SHP77 (cell line): ENCODE results near the gene KIF26A.
"Not testable (repeated sequence)": the region's sequence is repeated elsewhere in the genome, so short reads cannot be mapped to it uniquely, and the experiment has no call there.

Source experiments
- DNase-seq, 2 experiments: peaks; one replicate each; lab custom pipeline; 2025; lab: John Stamatoyannopoulos, UW

The KIF26A gene

DNA sequence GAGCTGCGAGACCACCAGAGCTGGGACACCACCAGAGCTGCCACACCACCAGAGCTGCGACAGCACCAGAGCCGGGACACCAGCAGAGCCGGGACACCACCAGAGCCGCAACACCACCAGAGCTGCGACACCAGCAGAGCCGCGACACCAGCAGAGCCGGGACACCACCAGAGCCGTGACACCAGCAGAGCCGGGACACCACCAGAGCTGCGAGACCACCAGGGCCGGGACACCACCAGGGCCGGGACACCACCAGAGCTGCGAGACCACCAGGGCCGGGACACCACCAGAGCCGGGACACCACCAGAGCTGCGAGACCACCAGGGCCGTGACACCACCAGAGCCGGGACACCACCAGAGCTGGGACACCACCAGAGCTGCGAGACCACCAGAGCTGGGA, 69.9 kb downstream of the KIF26A start:
- not testable (repeated sequence) for DNase-seq

DNA sequence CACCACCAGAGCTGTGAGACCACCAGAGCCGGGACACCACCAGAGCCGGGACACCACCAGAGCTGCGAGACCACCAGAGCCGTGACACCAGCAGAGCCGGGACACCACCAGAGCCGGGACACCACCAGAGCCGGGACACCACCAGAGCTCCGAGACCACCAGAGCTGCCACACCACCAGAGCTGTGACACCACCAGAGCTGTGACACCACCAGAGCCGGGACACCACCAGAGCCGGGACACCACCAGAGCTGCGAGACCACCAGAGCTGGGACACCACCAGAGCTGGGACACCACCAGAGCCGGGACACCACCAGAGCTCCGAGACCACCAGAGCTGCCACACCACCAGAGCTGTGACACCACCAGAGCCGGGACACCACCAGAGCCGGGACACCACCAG, 70.7 kb downstream of the KIF26A start:
- not testable (repeated sequence) for DNase-seq

DNA sequence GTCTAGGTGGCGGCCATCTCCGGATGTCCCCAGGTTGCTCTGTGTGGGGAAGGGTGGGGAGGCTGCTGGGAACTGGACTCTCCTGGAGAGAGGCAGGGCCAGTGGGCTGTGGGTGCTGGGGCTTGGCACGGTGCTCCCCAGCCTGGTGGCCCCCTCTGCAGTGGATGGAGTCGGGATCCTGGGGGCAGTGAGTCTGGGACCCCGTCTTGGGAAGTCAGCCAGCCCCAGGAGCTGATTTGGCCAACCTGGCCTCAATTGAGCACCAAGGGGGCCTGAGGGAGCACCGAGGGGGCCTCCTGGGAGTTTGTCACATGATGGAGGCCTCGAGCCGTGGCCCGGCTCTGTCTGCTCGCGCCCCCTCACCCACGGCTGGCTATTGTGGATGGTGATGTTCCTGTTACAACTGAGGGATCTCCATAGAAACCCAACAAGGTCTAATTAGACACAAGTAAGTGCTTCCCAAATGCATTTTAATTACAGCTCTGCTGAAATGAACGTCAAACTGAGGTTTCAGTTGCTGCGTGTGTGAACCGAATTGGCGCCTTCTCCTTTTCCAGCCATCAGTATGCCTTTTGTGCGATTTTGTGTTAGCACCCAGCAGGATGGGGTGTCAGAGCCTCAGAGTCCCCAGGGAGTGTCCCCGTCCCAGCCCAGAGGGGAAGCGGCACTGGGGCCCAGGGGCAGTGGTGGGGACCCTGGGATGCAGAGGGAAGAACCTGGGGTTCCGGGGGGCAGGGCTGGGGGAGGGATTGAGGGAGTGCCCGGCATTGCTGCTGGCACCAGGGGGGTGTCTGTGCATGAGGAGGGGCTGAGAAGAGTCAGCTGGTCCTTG, 71.8 kb downstream of the KIF26A start:
- no peak for DNase-seq

DNA sequence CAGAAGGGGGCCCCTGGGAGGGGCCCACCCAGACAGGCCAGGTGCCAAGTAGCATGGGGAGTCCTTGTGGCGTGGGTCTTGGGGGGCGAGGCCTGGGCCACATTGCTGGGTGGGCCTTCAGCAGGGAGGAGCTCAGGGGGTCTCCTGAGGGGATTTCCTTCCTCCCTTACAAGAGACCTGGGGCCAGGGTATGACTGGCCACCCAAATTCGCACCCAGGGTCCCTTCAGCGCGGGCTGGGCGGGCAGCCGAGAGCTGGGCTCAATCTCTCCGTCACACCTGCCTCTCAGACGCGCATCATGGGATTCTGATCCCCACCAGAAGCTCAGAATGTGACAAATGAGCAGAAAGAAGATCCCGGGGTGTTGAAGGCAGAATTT, 72.4 kb downstream of the KIF26A start:
- DNase-seq = no peak

DNA sequence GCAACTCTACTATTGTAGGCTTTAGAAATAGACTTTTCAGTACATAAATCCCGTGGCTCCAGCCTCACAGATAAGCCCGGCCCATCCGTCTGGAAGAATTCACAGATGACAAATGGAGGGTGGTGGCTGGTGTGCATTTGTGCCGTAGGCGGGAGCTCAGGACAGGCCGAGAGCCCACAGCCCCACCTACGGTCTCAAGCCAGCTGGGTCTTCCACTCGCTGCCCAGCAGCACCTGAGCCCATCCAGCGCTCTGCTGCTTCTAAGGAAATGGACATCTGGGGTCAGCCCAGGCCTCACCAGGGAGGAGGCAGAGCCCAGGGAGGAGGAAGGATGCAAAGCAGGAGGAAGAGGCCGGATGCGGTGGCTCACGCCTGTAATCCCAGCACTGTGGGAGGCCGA, 72.8 kb downstream of the KIF26A start:
- no peak for DNase-seq

DNA sequence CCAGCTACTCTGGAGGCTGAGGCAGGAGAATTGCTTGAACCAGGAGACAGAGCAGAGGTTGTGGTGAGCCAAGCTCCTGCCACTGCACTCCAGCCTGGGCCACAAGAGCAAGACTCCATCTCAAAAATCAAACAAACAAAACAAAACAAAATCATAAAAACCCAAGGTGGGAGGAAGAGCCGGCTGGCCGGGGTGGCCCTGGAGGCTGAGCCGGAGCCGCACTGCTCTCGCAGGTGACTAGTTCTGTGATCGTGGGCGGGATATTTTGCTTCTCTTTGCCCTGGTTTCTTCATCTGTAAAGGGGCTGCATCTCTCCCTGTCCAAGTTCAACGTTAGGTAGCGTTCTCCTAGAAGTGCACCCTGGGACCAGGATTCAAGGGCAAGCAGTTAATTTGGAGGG, 73.4 kb downstream of the KIF26A start:
- no peak for DNase-seq

DNA sequence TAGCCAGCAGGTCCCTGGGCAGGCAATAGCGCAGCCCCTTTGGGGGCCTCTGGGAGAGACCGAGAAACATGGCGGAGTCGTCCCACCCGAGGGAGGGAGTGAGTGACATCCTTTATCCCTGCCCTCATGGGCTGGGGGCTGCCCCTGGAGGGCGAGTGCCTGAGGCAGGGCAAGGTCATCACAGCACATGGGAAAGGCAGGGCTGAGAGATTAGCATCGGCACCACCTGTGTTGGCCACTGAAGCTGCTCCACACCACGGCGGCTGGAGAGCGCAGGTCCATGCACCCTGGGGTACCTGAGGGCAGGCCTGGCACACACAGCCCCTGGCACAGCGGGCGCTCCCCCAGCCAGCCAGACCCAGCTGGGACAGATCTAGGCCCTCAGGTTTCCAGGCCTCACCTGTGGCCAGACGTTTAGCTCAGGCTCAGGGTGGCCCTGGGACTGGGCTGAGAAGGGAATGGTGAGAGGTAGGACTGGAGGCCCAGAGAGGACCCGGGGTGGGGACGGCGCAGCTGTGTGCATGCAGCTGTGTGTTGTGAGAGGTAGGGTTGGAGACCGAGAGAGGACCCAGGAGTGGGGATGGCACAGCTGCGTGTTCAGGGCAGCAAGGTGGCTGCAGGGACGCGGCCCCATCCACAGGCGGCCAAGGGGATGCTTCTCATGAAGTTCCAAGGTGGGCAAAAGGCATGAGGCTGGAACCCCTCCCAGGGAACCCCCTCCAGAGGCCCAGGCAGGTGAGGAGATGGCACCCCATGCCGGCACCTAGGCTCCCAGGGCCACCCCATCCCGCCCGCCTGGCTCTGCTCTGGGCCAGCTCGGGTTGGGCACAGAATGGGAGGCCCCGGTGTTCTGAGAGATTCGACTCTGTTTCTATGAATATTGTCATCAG, 74.1 kb downstream of the KIF26A start:
- DNase-seq = no peak

DNA sequence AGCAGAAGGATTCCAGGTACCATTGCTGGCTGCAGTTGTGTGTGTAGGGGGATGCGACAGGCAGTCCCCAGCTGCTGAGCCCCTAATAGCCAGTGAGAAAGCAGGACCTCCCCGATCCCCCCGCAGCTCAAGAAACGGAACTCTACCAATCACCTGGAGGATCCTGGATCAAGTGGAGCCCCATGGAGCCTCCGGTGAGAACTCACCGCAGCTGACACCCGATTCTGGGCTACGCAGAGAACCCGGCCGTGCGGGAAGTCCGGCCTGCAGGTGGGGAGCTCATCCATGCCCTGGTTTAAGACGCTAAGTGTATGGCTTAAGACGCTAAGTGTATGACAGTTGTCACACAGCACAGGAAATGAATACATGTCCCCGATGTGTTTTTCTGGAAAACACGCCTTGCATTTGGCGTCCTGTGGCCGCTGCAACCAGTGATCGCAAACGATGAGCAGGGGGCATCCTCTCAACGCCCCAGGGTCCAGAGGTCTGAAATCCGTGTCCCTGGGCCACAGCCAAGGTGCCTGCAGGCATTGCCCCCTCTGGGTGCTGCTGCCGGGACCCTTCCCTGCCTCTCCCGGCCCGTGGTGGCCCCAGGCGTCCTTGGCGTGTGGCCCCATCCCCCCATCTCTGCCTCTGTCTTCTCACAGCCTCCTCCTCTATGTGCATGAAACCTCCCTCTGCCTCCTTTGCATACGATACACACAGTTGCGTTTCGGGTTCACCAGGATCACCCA, 75.1 kb downstream of the KIF26A start:
- DNase-seq = no peak

DNA sequence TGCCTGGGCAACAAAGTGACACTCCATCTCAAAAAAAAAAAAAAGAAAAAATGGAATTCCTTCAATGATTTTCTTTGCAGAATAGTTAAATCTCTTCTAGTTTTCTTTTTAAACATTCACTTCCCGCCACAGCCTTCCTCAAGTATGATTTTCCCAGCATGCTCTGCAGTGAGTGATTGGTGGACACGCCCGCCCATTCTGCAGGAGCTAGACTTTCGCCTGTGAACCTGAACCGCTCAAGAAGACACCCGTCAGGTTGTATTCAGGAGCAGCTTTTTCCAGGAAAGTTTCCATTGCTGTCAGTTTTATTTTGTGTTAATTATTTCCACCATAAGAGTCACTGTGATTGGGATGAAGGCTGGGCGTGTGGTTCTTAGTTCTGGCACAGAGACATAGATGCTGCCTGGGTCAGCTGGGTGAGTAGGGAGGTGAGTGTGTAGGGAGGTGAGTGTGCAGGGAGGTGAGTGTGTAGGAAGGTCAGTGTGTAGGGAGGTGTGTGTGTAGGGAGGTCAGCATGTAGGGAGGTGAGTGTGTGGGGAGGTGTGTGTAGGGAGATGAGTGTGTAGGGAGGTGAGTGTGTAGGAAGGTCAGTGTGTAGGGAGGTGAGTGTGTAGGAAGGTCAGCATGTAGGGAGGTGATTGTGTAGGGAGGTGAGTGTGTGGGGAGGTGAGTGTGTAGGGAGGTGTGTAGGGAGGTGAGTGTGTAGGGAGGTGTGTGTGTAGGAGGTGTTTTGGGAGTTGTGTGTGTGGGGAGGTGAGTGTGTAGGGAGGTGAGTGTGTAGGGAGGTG, 76.2 kb downstream of the KIF26A start:
- DNase-seq = no peak

DNA sequence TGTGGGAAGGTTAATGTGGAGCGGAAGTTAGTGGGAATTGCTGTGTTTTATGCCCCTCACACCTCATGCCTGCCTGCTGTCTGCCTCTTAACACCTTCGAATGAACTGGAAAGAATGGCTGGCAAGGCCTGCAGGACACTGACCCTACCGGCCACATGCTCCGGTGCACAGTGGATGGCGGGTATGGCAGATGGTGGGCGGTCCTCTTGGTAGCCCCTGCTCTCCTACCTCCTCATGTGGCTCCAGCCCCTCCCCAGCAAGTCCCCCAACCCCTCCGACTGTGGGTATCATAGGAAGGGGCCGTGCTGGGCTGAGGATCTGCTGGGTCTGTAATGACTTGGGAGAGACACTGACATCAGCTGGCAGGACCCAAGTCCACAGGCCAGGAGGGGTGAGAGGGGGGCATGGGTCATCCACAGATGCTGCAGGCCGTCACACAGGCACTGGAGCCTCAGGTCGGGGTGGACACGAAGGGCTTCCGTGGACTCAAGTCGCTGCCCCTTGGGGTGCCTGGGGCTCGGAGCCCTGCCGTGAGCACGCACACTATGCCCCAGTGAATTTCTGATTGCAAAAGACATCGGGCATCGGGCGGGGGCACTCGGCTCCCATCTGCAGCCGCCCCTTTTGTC, 77.4 kb downstream of the KIF26A start:
- no peak for DNase-seq

DNA sequence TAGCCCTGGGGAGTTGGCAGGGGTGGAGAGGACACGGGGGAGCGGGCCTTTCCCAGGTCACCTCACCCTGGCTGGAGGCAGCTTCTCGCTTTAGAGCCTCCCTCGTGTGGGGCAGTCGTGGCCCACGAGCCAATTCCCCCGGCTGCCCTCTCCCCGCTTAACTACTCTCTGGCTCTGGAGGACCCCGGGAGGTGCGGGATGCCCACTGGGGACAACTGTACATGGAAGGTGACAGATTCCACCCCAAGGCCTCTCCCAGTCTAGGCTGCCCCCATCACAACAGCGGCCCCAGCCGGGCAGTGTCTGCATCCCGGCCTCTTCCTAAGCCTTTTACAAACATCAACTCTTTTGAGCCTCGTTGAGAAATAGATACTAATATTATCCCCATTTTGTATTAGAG, 78.1 kb downstream of the KIF26A start:
- DNase-seq = no peak

DNA sequence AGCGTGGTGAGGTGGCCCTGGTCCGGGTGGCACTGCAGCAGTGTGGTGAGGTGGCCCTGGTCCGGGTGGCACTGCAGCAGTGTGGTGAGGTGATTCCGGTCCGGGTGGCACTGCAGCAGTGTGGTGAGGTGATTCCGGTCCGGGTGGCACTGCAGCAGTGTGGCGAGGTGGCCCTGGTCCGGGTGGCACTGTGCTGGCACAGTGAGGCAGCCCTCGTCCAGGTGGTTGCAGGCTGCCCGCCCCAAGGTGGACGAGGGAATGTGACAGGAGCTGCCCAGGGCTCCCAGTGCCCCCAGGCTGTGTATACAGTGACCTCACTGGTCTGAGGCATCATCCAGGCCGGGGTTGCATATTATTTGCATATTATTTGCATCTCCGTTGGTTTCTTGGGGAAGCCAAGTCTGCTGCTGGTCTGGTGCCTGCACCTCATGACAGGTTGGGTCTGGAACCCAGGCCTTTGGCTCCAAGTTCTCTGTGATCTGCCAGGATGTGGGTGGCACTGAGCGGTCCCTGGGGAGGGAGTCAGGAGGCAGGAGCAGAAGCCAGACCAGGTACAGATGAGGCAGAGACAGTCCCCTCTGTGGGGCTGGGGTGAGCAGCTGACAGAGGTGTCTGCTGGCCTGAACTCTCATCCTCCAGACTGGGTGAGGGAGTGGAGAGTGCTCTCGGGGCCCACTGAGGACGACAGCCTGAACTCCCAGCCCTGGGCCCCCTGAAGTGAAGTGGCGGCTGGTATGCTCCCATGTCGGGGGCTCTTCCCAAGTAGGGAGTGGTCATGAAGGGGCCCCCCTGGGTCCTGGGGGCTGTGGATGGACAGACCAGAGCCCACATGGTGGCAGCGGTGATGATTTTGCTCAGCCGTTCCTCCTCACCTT, 79.3 kb downstream of the KIF26A start:
- DNase-seq = no peak

DNA sequence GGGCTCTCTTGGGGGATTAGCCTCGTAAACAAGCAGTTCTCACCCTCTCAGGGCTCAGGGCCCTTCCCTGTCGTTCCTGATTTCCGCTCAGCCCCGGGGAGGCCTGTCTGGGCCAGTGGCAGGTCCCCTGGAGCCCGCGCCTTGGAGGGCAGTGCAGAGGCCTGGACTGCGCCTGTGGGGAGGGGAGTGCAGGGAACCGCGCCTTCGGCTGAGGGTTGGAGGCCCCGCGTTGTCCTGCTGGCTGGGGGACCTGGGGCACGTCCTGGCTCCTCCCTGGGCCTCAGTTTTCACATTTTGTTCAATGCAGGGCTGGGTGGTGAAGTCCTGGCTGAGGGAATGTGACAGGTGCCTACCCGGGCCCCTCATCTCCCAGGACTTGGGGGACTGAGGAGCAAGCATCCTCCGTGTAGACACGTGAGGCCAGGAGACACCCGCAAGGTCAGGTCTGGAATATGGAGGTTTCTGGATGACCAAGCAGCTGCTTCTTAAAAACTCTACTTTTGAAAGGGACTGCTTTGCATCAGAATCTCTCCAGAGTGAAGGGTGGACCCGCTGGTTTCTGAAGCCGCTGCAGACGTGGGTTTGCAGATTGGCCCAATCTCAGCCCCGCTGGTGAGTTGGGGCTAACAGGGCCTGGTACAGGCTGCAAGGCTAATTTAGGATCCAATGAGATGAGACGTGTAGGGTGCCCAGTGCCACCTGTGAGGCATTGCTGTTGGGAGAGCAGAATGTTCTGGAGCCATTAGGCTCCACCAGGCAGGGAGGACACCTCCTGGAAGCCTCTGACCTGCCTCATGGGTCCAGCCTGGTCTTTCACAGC, 80.2 kb downstream of the KIF26A start:
- no peak for DNase-seq

DNA sequence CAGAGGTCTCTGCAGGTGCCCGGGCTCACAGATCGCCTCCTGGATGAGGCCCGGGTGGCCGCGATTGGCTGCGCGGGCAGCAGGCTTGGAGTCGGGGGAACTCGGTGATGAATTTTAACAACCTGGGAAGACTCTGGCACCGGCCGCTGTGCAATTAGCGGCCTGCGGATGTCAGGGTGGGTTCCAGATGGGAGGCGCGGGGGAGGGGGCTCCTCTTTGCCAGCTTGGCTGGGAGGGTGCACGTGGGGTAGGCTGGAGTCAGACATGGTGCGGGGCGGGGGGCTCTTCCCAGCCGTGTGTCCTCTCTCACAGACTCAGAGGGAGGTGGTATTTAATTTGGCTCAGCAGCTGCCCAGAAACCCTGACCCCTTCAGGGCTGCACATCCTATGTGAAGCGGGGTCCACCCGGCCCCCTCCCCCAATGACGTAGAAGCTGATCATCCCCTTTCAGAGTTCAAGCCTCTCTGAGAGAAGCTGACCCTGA, 81.4 kb downstream of the KIF26A start:
- peak in 1 of 2 experiments; percentile 18 for DNase-seq

DNA sequence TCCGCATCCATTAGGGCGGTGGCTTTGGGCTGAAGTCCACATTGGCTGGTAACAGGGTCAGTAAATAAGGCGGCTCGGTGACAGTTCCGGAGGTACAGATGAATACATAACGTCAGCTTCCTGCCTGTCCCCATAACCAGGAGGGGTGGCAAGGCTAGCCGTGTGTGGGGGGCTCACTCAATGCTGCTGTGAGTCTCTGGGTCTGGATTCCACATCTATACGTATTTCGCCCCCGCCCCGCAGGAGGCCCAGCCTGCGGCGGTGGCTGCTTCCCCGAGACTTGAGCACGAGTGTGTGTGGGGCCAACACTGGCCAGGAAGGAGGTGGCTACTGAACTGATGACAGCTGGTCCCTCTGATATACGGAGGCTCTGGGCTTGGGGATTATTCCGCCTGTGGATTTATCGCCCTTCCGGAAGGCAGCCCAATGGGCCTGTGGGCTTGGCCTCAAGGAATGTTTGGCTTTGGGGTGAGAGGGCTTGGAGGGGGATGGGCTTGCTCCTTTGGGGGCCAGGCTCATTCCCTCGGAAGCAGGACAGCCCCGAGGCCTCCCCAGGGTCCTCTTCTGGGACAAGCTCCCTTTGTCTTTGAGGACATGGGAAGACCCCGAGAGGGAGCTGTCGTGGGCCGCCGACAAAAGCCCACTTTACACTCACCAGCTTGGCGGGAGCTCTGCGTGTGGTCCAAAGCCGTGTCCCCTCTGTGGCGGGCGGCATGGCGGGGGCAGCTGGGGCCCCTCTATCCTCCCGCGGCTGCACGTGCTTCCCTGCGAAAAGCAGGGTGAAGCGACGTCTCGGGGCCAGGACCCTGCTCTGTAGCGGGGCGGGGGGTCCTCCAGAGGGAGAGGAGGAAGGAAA, 82.1 kb downstream of the KIF26A start:
- DNase-seq = peak; percentile 47 to 65

DNA sequence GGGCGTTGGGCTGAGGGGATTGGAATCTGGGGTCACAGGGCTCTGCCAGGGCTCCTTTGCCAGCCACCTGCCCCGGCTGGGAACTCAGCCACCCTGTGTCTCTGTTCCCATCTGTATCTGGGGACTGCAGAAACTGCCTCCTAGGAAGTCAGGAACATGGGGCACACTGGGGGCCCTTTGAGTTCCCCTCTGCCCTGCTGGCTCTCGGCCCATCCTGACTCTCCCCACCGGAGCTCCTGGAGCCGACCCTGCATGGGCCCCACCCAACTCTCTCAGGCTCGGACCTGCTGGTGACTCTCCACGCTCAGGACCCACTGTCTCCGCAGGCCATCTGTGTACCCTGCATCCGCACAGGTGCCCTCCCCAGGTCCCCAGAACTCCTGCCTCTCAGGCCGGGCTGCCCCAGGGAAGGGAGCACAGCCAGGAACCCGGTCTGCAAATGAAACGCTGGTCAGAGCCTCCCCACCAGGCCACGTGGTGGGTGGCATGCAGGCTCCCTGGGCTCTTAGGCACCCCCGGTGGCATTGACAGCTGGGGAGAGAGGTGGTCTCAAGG, 82.8 kb downstream of the KIF26A start:
- DNase-seq = peak in 1 of 2 experiments; percentile 14

DNA sequence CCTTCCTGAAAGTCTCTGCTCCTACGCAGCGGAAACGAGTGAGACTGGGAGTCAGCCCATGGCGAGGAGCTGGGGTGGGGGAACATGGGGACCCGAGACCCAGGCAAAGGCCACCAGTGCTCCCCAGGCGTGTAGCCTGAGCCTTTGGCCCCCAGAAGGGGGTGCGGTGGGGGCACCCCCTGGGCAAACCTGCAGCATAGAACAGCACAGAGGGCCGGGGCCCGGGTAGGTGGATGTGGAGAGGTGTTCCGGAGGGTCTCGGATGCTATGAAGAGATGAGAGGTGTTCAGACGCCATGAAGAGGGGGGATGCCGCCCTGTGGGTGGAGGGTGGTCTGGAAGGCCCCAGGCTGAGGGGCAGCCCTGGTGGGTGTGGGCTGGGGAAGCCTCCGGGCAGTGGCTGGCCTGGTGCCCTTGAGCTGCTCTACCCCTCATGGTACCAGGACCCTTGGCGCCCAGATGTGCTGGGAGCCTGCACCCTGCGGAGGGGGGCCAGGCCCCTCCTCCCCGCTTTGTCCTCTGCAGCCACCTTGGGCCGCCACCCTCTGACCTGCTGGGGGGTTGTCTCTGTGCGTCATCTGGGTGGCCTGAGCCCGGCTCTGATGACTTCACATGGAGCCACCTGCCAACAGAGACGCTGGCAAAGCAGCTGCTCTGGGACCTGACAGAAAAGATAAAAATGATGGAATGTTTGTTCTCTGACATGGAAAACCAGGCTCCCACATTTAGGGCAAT, 83.4 kb downstream of the KIF26A start:
- peak; percentile 86 to 90 for DNase-seq
